GM10248 (cell line): Measurements from ENCODE around the gene PCDHA9.
"Not testable (repeated sequence)": the region's sequence is repeated elsewhere in the genome, so short reads cannot be mapped to it uniquely, and the experiment has no call there.

ENCODE experiments used
- CTCF ChIA-PET: fragments of 300-600 bp; sonication (Branson Sonifier 250); formaldehyde crosslinking; extraction: SDS; loops from one replicate; lab custom pipeline; 2021; ENCODE audit warnings: antibody characterized with exemption; lab: Yijun Ruan, JAX
- POLR2A ChIA-PET: fragments of 350-650 bp; sonication (Branson Sonifier 250); formaldehyde crosslinking; extraction: SDS; loops from one replicate; lab custom pipeline; 2020; ENCODE audit warnings: antibody characterized with exemption; lab: Yijun Ruan, JAX
- DNase-seq: peaks from one replicate; pipeline ENCODE4 v3.0.0; 2012; ENCODE audit errors: extremely low spot score
- CTCF ChIP-seq: IDR thresholded peaks from 2 replicates; pipeline ENCODE4 v1.5.1; 2012; ENCODE audit warnings: mild to moderate bottlenecking, low read depth; ENCODE audit errors: extremely low read depth, missing control alignments, control extremely low read depth

The PCDHA9 gene

GRCh38 chr5:140833993-140834392, 14.2 kb upstream of the PCDHA9 start, which contains the start of gene PCDHA7:
Gene PCDHA7, plus strand, starts transcription at chr5:140834269. Its CDS starts 115 bp downstream, at chr5:140834384.
- TF ChIP-seq CTCF: no peak
- DNase-seq: no peak
- ChIA-PET CTCF (no interaction called here), POLR2A (no interaction called here)

GRCh38 chr5:140834439-140835008, 13.7 kb upstream of the PCDHA9 start:
- CTCF ChIA-PET, DNase-seq, POLR2A ChIA-PET: not testable (repeated sequence)

- ChIA-PET CTCF (no interaction called here), POLR2A (no interaction called here)
- no peak for DNase-seq
- no peak for TF ChIP-seq CTCF
These were observed 12.3 kb upstream of the PCDHA9 start for GRCh38 chr5:140835622-140836510.

GRCh38 chr5:140840978-140841962, 6.9 kb upstream of the PCDHA9 start, which contains the start of gene PCDHA8:
Gene PCDHA8, plus strand, starts transcription at chr5:140841187. Its CDS starts 135 bp downstream, at chr5:140841322.
- TF ChIP-seq CTCF: no peak
- ChIA-PET POLR2A (no interaction called here), CTCF (no interaction called here)
- no peak for DNase-seq

- DNase-seq: no peak
- POLR2A ChIA-PET: no interaction called here
- no peak for TF ChIP-seq CTCF
- CTCF ChIA-PET: no interaction called here
These were observed 5.1 kb upstream of the PCDHA9 start for GRCh38 chr5:140842798-140843733.

GRCh38 chr5:140849831-140850634, 1.9 kb downstream of the PCDHA9 start:
- POLR2A ChIA-PET, DNase-seq, CTCF ChIA-PET: not testable (repeated sequence)
